Measurements from ENCODE around the gene SLC35E3.
"Not testable (repeated sequence)": the region's sequence is repeated elsewhere in the genome, so short reads cannot be mapped to it uniquely, and the experiment has no call there.

The SLC35E3 gene

GRCh38 chr12:68813242-68813593 lies 67.2 kb downstream of the SLC35E3 start:
- DNase-seq (ENCODE audit: low read depth, low spot score), result no peak

- no peak for DNase-seq (ENCODE audit: low read depth, low spot score)
Observed at GRCh38 chr12:68814490-68815231, 68.7 kb downstream of the SLC35E3 start.

GRCh38 chr12:68815232-68815927 lies 69.4 kb downstream of the SLC35E3 start:
- no peak for DNase-seq (ENCODE audit: low read depth, low spot score)

- DNase-seq (ENCODE audit: low read depth, low spot score), result no peak
Observed at GRCh38 chr12:68815928-68816800, 70.2 kb downstream of the SLC35E3 start.

- DNase-seq (ENCODE audit: low read depth, low spot score), result not testable (repeated sequence)
Observed at GRCh38 chr12:68819481-68819880, 73.5 kb downstream of the SLC35E3 start.

- no peak for DNase-seq (ENCODE audit: low read depth, low spot score)
Observed at GRCh38 chr12:68821357-68822188, 75.6 kb downstream of the SLC35E3 start.

DNA sequence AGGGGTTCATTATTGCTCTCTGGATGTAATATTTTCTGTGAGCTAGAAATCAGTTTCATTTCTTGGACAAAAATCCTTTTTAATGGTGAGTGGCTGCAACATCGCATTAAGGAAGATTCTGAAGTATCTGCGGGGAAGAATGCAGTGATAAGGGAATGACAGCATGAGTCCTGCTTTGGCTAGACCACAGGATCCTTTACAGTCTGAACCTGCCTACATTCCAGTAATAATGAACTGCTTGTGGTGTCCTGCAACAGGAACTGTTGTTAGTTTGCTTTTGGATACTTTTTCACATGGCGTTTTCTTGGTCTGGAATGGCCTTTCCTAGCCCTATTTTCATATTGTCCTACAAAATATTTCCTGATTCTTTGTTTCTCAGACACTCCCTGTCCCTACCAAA lies 77.7 kb downstream of the SLC35E3 start:
- DNase-seq (ENCODE audit: low read depth, low spot score), result no peak

GRCh38 chr12:68824131-68824530 lies 78.2 kb downstream of the SLC35E3 start:
- no peak for DNase-seq (ENCODE audit: low read depth, low spot score)

DNA sequence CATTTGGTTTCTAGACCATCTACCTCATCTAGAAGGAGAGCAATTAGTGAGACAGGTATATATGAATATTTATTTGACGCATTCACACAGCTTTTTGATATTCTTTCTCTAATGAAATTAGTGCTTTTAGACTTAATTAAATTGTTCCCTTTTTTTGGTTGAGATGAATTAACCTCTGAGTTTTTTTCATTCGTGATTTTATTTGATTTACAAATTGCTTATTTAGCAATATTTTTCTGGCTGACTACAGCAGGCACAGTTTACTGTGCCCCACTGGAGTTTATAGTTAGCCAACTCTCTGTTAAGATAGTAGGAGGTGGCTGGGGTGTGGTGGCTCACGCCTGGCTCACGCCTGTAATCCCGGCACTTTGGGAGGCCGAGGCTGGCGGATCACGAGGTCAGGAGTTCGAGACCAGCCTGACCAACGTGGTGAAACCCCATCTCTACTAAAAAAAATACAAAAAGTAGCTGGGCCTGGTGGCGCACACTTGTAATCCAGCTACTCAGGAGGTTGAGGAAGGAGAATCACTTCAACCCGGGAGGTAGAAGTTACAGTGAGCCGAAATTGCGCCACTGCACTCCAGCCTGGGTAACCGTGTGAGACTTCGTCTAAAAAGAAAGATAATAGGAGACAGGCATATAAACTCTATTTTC lies 78.7 kb downstream of the SLC35E3 start:
- DNase-seq (ENCODE audit: low read depth, low spot score), result no peak

DNA sequence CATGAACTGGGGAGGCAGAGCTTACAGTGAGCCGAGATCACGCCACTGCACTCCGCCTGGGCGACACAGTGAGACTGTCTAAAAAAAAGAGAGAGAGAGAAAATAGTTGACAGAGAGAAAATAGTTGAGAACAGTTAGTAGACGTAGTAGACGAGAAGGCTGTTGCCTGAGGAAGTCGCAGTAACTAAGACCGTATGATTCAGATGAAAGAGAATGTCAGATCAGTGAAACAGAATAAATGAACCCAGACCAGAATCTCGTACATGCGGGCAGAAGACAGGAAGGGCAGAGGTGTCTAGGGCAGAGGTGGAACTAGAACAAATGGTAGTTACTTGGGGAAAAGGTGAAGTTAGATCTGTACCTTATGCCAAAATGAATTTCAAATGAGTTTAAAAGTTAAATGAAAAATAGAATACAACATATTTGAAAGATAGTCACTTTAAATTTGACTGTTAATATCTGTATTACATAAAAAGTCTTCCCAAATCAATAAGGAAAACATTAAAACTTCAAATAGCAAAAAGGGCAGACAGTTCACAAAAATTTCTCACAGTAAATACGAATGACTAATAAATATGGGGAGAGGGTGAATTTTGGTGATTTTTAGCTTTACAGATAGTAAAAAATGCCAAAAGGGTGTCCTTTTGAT lies 79.7 kb downstream of the SLC35E3 start:
- no peak for DNase-seq (ENCODE audit: low read depth, low spot score)

GRCh38 chr12:68827895-68828671 lies 82.1 kb downstream of the SLC35E3 start:
- DNase-seq (ENCODE audit: low read depth, low spot score), result no peak

- no peak for DNase-seq (ENCODE audit: low read depth, low spot score)
Observed at GRCh38 chr12:68828672-68829068, 82.7 kb downstream of the SLC35E3 start.
